MCF 10A (cell line): ENCODE measurements around the gene VCL. TPM values are rescaled to one million over a fixed set of nuclear protein-coding genes. Genes with fewer than 3 reads are reported as not detected.
"Not testable (repeated sequence)": the region's sequence is repeated elsewhere in the genome, so short reads cannot be mapped to it uniquely, and the experiment has no call there.

Source experiments
- BruUV-seq: library from RNA; stranded (reverse); fragments of 400-500 nt; replicated peaks from 2 replicates; lab custom pipeline; 2021; lab: Mats Ljungman, UMichigan
- CTCF ChIA-PET: fragments of 300-600 bp; sonication (Branson Sonifier 250); formaldehyde crosslinking; extraction: SDS; loops from one replicate; lab custom pipeline; 2021; ENCODE audit warnings: antibody characterized with exemption, inconsistent platforms; lab: Yijun Ruan, JAX
- POLR2A ChIA-PET: fragments of 300-600, 350-650 bp; sonication (Branson Sonifier 250); formaldehyde crosslinking; extraction: SDS; loops from one replicate; lab custom pipeline; 2020; ENCODE audit warnings: antibody characterized with exemption, inconsistent platforms; lab: Yijun Ruan, JAX
- DNase-seq: peaks from one replicate; pipeline ENCODE4 v3.0.0-alpha.2; 2018; ENCODE audit not compliant: unreplicated experiment
- H3K27ac Mint-ChIP-seq: one replicate; pipeline ENCODE4 v1.8.0; 2022; ENCODE audit warnings: mild to moderate bottlenecking, low read depth, mixed read lengths; ENCODE audit not compliant: unreplicated experiment
- H3K27me3 Mint-ChIP-seq: one replicate; pipeline ENCODE4 v1.8.0; 2022; ENCODE audit warnings: mixed read lengths; ENCODE audit not compliant: insufficient read depth, unreplicated experiment
- H3K36me3 Mint-ChIP-seq: one replicate; pipeline ENCODE4 v1.8.0; 2022; ENCODE audit warnings: mild to moderate bottlenecking, moderate library complexity, mixed read lengths; ENCODE audit not compliant: insufficient read depth, unreplicated experiment
- H3K4me1 Mint-ChIP-seq: one replicate; pipeline ENCODE4 v1.8.0; 2022; ENCODE audit warnings: mixed read lengths; ENCODE audit not compliant: insufficient read depth, unreplicated experiment
- H3K4me3 Mint-ChIP-seq: one replicate; pipeline ENCODE4 v1.8.0; 2022; ENCODE audit warnings: mild to moderate bottlenecking, moderate library complexity, mixed read lengths; ENCODE audit not compliant: unreplicated experiment
- H3K9me3 Mint-ChIP-seq: one replicate; pipeline ENCODE4 v1.8.0; 2022; ENCODE audit warnings: mixed read lengths; ENCODE audit not compliant: unreplicated experiment
- CTCF ChIP-seq: fragments of 200-600 bp; IDR thresholded peaks from one replicate; pipeline ENCODE4 v1.8.0; 2022; ENCODE audit warnings: antibody characterized with exemption, mild to moderate bottlenecking; ENCODE audit not compliant: unreplicated experiment
- intact Hi-C: fragments of 100-400 bp; cut with micrococcal nuclease; formaldehyde crosslinking; loops from 2 replicates; pipeline ENCODE4 v1.14.1; 2022
- total RNA-seq: library from RNA; stranded (reverse); gene quantifications from 2 replicates; pipeline ENCODE4 v1.2.3, GENCODE V29; 2022

VCL gene
- total RNA-seq, 1 experiment from 2014 or later, result 90.2 TPM

GRCh38 chr10:73964743-73965142, 33.2 kb upstream of the VCL start:
- BruUV-seq, result no TSS peak
- Mint-ChIP-seq H3K36me3 (no peaks in the 10 kb centered on the region), H3K9me3 (no peaks in the 10 kb centered on the region), H3K27ac (peak overlapping the region; percentile 99), H3K4me1 (peaks cover 17% of the 10 kb centered on the region), H3K4me3 (no peak overlapping the region), H3K27me3 (no peaks in the 10 kb centered on the region)
- DNase-seq, result no peak
- TF ChIP-seq CTCF, result no peak
- POLR2A ChIA-PET, result interaction anchor here (1.4 to 3.2 kb wide), 3 partner anchors 35 to 77 kb away, joined by 3 to 16 read pairs (median 11); no protein-coding TSS in a partner anchor
- CTCF ChIA-PET, result interaction anchor here (0.6 to 1.2 kb wide), 3 partner anchors 24 to 114 kb away, joined by 3 read pairs; no protein-coding TSS in a partner anchor
- intact Hi-C loops, result no loop called here

GRCh38 chr10:73965267-73965889, 32.5 kb upstream of the VCL start:
- BruUV-seq, H3K27me3 Mint-ChIP-seq, H3K9me3 Mint-ChIP-seq, H3K36me3 Mint-ChIP-seq, intact Hi-C loops: not testable (repeated sequence)
- H3K27ac Mint-ChIP-seq, result peak overlapping the region; percentile 99
- H3K4me3 Mint-ChIP-seq, result peak overlapping the region; percentile 69
- CTCF ChIA-PET, result interaction anchor here (0.6 to 1.2 kb wide), 3 partner anchors 25 to 115 kb away, joined by 3 read pairs; no protein-coding TSS in a partner anchor
- POLR2A ChIA-PET, result interaction anchor here (1.0 to 3.2 kb wide), 14 partner anchors 9 to 116 kb away, joined by 3 to 16 read pairs (median 6); partner anchors contain the start of gene VCL
- peak; percentile 56 for DNase-seq
- peaks cover 17% of the 10 kb centered on the region for H3K4me1 Mint-ChIP-seq

- Mint-ChIP-seq H3K4me1 (peaks cover 17% of the 10 kb centered on the region), H3K9me3 (no peaks in the 10 kb centered on the region), H3K27ac (peak overlapping the region; percentile 99), H3K4me3 (peak overlapping the region; percentile 69), H3K36me3 (no peaks in the 10 kb centered on the region), H3K27me3 (no peaks in the 10 kb centered on the region)
- CTCF ChIA-PET, result interaction anchor here (0.6 to 1.3 kb wide), 7 partner anchors 26 to 1218 kb away, joined by 3 to 5 read pairs (median 3); no protein-coding TSS in a partner anchor
- POLR2A ChIA-PET, result interaction anchor here (0.8 to 3.2 kb wide), 16 partner anchors 10 to 178 kb away, joined by 3 to 16 read pairs (median 6); partner anchors contain the start of gene VCL
- TF ChIP-seq CTCF, result no peak
- intact Hi-C loops, result no loop called here
- peak; percentile 98 for DNase-seq
- BruUV-seq, result no TSS peak
Observed at GRCh38 chr10:73965890-73966768, 31.8 kb upstream of the VCL start.

- BruUV-seq, result no TSS peak
- POLR2A ChIA-PET, result interaction anchor here (0.6 to 3.2 kb wide), 4 partner anchors 14 to 156 kb away, joined by 3 to 16 read pairs (median 9); no protein-coding TSS in a partner anchor
- no peak for TF ChIP-seq CTCF
- Mint-ChIP-seq H3K4me3 (no peak overlapping the region), H3K4me1 (peaks cover 17% of the 10 kb centered on the region), H3K36me3 (no peaks in the 10 kb centered on the region), H3K27me3 (no peaks in the 10 kb centered on the region), H3K9me3 (no peaks in the 10 kb centered on the region), H3K27ac (peak overlapping the region; percentile 99)
- CTCF ChIA-PET, result interaction anchor here (0.5 to 1.3 kb wide), 7 partner anchors 10 to 1217 kb away, joined by 3 to 5 read pairs (median 3); no protein-coding TSS in a partner anchor
- DNase-seq, result no peak
- intact Hi-C loops, result no loop called here
Observed at GRCh38 chr10:73967022-73967429, 30.9 kb upstream of the VCL start.
